ENCODE measurements around the gene TSNAXIP1.

Gene TSNAXIP1

DNA sequence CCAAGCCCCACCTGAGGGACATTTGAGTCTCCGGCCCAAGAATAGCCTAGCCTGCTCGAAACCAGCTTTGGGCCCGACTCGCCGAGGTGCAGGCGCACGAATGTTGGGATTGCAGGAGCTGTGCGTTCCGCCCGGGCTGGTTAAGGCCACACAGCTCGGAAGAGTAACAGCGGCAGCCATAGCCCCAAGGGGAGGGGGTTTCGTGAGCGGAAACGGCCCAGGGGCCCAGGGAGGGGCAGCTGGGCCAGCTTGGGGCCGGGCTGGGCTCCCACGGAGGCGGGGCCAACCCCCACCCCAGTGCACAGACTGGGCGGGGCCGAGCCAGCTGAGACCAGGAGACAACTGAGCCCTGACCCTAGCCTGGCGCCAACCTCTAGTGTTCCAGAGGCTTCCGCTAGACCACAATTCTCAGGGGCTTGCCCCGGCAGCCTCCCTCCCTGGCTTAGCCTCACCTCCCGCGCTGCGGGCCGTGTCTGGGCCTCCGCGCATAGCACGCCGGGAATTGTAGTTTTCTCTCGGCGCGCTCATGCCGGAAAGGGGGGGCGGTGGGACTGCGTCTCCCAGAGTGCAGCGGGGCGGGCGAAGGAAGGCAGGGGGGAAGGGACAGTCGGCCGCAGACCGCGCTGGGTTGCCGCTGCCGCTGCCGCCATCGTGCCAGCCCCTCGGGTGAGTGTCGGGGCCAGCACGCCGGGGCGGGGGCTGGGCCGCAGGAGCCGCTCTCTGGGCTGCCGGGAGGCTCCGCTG lies 39.8 kb downstream of the TSNAXIP1 start, which contains the start of gene NUTF2:
NUTF2 (plus strand) TSS at position 614 of the 744 bp plus-strand sequence. CDS start 18,198 bp downstream, outside the sequence.
- Histone ChIP-seq H3K4me1 (ENCODE audit: control insufficient read depth, insufficient read depth, low read length, unreplicated experiment) (peaks cover 38% of the 10 kb centered on the region), H3K27ac (ENCODE audit: low read depth, low read length) (peak within 1 kb of the TSS; percentile 69), H3K27me3 (ENCODE audit: insufficient read depth, low read length) (no peaks in the 10 kb centered on the region), H2AFZ (ENCODE audit: low read length, unreplicated experiment) (peak within 1 kb of the TSS; percentile 19), H3K79me2 (ENCODE audit: control insufficient read depth, insufficient read depth, low read length, unreplicated experiment) (peaks cover 76% of the 10 kb centered on the region), H3K36me3 (ENCODE audit: insufficient read depth, low read length) (no peaks in the 10 kb centered on the region), H3K4me3 (ENCODE audit: low read depth, low read length) (peak within 1 kb of the TSS; percentile 94)

DNA sequence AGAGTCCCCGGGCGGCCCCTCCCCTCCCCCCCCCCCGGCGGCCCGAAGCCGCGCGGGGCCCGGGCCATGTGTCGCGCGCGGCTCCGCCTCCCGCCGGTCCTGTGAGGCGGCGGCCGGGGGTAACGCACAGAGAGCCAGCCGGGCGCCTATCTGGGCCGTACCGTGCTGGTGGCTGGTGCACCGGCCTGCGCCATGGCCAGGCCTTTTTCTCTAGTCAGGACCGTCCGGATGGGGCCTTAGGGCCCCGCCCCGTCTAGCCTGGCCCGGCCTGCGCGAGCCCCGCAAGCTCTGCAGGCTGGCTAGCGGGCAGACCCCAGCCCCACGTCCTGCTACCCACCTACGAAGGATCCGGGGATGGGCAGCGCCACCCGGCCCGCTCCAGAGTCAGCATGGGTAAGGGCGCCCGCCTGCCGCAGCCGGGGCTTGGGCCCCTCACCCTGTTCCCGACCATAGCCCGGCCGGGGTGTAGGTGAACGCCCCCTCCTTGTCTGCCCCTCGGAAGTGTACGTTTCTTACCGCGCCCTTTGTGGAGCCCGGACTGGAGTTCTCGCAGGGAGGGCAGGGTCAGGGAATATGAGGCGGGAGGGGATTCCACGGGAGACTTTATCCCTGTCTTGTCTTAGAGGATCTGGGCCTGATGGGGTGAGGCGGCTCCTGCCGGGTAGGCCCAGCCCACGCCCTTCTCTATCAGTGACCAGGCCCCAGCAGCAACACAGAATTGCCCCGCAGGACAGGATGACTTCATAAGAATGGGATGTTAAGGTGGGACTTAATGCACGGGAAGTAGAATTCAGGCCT lies 40.6 kb downstream of the TSNAXIP1 start, which contains the start of gene CENPT:
CENPT (minus strand) TSS at position 630 of the 798 bp plus-strand sequence. CDS start 13,834 bp downstream, outside the sequence.
- Histone ChIP-seq H3K4me1 (ENCODE audit: control insufficient read depth, insufficient read depth, low read length, unreplicated experiment) (peaks cover 38% of the 10 kb centered on the region), H3K27me3 (ENCODE audit: insufficient read depth, low read length) (no peaks in the 10 kb centered on the region), H2AFZ (ENCODE audit: low read length, unreplicated experiment) (peak within 1 kb of the TSS; percentile 19), H3K4me3 (ENCODE audit: low read depth, low read length) (peak within 1 kb of the TSS; percentile 94), H3K27ac (ENCODE audit: low read depth, low read length) (peak within 1 kb of the TSS; percentile 69), H3K36me3 (ENCODE audit: insufficient read depth, low read length) (no peaks in the 10 kb centered on the region), H3K79me2 (ENCODE audit: control insufficient read depth, insufficient read depth, low read length, unreplicated experiment) (peaks cover 84% of the 10 kb centered on the region)

DNA sequence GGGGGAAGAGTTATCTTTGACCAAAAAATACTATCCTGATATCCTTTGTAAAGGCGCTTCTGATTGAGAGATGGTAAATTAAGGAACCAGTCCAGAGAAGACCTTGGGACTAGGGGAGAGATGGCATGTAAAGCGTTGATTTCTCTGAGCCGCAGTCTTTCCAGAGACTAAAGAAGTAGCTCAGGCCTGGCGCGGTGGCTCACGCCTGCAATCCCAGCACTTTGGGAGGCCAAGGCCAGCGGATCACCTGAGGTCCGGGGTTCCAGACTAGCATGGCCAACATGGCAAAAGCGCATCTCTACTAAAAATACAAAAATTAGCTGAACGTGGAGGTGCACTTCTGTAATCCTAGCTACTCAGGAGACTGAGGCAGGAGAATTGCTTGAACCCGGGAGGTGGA lies 41.4 kb downstream of the TSNAXIP1 start:
- no peak overlapping the region for H2AFZ ChIP-seq (ENCODE audit: low read length, unreplicated experiment)
- H3K27me3 ChIP-seq (ENCODE audit: insufficient read depth, low read length): no peaks in the 10 kb centered on the region
- peaks cover 38% of the 10 kb centered on the region for H3K4me1 ChIP-seq (ENCODE audit: control insufficient read depth, insufficient read depth, low read length, unreplicated experiment)
- peaks cover 88% of the 10 kb centered on the region for H3K79me2 ChIP-seq (ENCODE audit: control insufficient read depth, insufficient read depth, low read length, unreplicated experiment)
- peak overlapping the region; percentile 94 for H3K4me3 ChIP-seq (ENCODE audit: low read depth, low read length)
- H3K36me3 ChIP-seq (ENCODE audit: insufficient read depth, low read length): no peaks in the 10 kb centered on the region
- H3K27ac ChIP-seq (ENCODE audit: low read depth, low read length): peak overlapping the region; percentile 69

DNA sequence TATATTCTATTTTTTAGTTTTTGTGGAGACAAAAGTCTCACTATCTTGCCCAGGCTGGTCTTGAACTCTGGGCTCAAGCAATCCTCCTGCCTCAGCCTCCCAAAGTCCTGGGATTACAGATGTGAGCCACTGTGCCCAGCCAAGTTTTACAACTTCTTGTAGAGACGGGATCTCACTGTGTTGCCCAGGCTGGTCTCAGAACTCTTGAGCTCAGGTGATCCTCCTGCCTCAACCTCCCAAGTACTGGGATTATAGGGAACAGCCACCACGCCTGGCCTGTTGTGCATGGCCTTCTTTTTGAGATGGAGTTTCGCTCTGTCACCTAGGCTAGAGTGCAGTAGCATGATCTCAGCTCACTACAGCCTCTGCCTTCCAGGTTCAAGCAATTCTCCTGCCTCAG lies 47.0 kb downstream of the TSNAXIP1 start:
- Histone ChIP-seq H3K36me3 (ENCODE audit: insufficient read depth, low read length) (no peaks in the 10 kb centered on the region), H3K4me1 (ENCODE audit: control insufficient read depth, insufficient read depth, low read length, unreplicated experiment) (peaks cover 24% of the 10 kb centered on the region), H2AFZ (ENCODE audit: low read length, unreplicated experiment) (no peak overlapping the region), H3K4me3 (ENCODE audit: low read depth, low read length) (no peak overlapping the region), H3K27me3 (ENCODE audit: insufficient read depth, low read length) (no peaks in the 10 kb centered on the region), H3K27ac (ENCODE audit: low read depth, low read length) (no peak overlapping the region), H3K79me2 (ENCODE audit: control insufficient read depth, insufficient read depth, low read length, unreplicated experiment) (peaks cover 90% of the 10 kb centered on the region)

DNA sequence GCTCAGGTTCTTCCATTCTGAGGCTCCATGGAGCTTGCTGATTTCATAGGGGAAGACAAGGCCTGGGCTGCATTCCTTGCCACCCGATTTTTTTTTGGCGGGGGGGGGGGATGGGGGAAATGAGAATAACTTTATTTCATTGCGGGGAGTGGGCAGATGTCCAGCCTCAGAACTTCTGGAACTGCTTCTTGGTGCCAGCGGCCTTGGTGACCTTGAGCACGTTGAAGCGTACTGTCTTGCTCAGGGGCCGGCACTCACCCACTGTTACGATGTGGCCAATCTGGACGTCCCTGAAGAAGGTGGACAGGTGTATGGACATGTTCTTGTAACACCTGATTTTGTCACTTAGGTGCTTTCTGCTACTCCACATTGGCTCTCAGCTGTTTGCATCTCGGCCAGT lies 49.1 kb downstream of the TSNAXIP1 start:
- Histone ChIP-seq H3K4me1 (ENCODE audit: control insufficient read depth, insufficient read depth, low read length, unreplicated experiment) (peaks cover 26% of the 10 kb centered on the region), H3K36me3 (ENCODE audit: insufficient read depth, low read length) (no peaks in the 10 kb centered on the region), H3K27ac (ENCODE audit: low read depth, low read length) (peak overlapping the region; percentile 99), H2AFZ (ENCODE audit: low read length, unreplicated experiment) (no peak overlapping the region), H3K79me2 (ENCODE audit: control insufficient read depth, insufficient read depth, low read length, unreplicated experiment) (peaks cover 91% of the 10 kb centered on the region), H3K4me3 (ENCODE audit: low read depth, low read length) (no peak overlapping the region), H3K27me3 (ENCODE audit: insufficient read depth, low read length) (no peaks in the 10 kb centered on the region)

DNA sequence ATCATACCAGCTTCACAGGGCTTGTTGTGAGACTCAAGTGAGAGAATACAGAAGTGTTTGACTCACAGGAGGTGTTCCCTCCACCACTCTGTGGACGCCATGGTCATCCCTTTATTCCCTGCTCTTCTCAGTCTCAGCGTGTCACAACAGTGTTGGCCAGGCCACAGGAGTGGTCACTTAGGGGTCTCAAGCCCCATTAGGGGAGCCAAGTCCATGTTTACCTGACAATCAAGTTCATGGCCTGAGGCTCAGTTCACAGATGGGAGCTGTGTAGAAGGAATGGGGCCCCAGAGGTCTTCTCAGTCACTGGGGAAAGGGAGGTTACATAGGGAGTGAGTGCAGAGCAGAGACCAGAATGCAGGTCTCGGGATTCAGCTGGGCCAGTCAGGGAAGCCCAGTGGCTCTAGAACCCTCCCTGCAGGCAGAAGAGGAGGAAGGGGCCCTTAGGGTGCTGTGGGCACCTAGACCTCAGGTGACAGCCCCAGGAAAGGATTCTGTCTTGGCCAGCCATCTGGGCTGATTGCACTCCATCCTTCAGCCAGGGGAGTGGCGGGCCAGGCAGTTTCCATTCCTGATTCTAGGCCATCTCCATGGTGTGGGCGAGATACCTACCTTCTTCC lies 50.3 kb downstream of the TSNAXIP1 start:
- Histone ChIP-seq H3K79me2 (ENCODE audit: control insufficient read depth, insufficient read depth, low read length, unreplicated experiment) (peaks cover 90% of the 10 kb centered on the region), H3K4me1 (ENCODE audit: control insufficient read depth, insufficient read depth, low read length, unreplicated experiment) (peaks cover 39% of the 10 kb centered on the region), H3K27ac (ENCODE audit: low read depth, low read length) (peak overlapping the region; percentile 99), H3K27me3 (ENCODE audit: insufficient read depth, low read length) (no peaks in the 10 kb centered on the region), H3K4me3 (ENCODE audit: low read depth, low read length) (peak overlapping the region; percentile 10; the same call in 1 of the 2 replicates), H2AFZ (ENCODE audit: low read length, unreplicated experiment) (no peak overlapping the region), H3K36me3 (ENCODE audit: insufficient read depth, low read length) (no peaks in the 10 kb centered on the region)

DNA sequence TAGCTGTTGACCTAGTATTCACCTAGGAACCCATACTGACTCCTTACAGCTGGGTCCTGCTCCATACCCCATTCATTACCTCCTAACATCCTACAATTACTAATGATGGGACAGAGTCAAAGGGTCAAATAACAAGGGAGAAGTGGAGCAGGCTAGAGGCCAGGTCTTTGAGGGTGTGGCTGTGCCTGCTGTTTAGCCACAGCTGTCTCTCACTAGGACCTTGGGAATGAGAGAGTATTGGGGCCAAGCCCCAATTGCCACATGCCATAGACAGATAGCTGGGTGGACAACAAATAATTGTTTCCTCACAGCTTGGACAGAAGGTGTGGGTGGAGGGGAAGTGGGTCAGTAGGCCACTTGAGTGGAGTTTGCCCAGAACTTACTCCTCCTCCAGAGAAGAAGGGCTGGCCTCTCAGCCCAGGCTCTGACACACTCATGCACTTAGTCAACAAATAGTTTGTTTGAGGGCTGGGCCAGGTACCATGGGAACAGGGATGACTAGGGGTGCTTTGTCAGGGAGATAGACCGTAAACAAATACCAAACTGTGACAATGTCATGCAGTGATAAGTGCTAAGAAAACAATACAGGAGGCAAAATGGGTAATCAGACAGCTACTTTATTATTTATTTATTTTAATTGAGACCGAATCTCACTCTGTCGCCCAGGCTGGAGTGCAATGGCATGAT lies 51.0 kb downstream of the TSNAXIP1 start:
- Histone ChIP-seq H2AFZ (ENCODE audit: low read length, unreplicated experiment) (no peak overlapping the region), H3K4me3 (ENCODE audit: low read depth, low read length) (peak overlapping the region; percentile 10; the same call in 1 of the 2 replicates), H3K27me3 (ENCODE audit: insufficient read depth, low read length) (no peaks in the 10 kb centered on the region), H3K4me1 (ENCODE audit: control insufficient read depth, insufficient read depth, low read length, unreplicated experiment) (peaks cover 45% of the 10 kb centered on the region), H3K36me3 (ENCODE audit: insufficient read depth, low read length) (no peaks in the 10 kb centered on the region), H3K79me2 (ENCODE audit: control insufficient read depth, insufficient read depth, low read length, unreplicated experiment) (peaks cover 92% of the 10 kb centered on the region), H3K27ac (ENCODE audit: low read depth, low read length) (peak overlapping the region; percentile 99)

DNA sequence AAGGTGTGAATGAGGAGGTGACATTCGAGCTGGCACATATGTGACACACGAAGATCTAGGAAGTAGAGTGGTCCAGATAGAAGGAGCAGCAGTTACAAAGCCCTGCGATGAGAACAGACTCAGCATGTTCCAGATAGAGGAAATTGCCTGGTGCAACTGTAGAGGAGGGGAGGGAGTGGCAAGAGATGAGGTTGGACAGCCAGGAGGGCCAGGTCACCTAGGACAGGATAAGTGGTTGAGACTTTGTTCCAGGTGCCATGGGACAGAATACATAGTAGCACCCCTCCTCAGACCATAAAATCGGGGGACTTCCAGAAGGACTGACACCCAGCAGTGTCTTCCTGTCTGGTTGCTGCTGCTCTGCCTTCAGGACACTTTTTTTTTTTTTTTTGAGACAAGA lies 51.8 kb downstream of the TSNAXIP1 start:
- H3K79me2 ChIP-seq (ENCODE audit: control insufficient read depth, insufficient read depth, low read length, unreplicated experiment): peaks cover 90% of the 10 kb centered on the region
- H3K4me1 ChIP-seq (ENCODE audit: control insufficient read depth, insufficient read depth, low read length, unreplicated experiment): peaks cover 51% of the 10 kb centered on the region
- no peak overlapping the region for H3K4me3 ChIP-seq (ENCODE audit: low read depth, low read length)
- H3K36me3 ChIP-seq (ENCODE audit: insufficient read depth, low read length): no peaks in the 10 kb centered on the region
- no peaks in the 10 kb centered on the region for H3K27me3 ChIP-seq (ENCODE audit: insufficient read depth, low read length)
- no peak overlapping the region for H2AFZ ChIP-seq (ENCODE audit: low read length, unreplicated experiment)
- peak overlapping the region; percentile 99 for H3K27ac ChIP-seq (ENCODE audit: low read depth, low read length)

DNA sequence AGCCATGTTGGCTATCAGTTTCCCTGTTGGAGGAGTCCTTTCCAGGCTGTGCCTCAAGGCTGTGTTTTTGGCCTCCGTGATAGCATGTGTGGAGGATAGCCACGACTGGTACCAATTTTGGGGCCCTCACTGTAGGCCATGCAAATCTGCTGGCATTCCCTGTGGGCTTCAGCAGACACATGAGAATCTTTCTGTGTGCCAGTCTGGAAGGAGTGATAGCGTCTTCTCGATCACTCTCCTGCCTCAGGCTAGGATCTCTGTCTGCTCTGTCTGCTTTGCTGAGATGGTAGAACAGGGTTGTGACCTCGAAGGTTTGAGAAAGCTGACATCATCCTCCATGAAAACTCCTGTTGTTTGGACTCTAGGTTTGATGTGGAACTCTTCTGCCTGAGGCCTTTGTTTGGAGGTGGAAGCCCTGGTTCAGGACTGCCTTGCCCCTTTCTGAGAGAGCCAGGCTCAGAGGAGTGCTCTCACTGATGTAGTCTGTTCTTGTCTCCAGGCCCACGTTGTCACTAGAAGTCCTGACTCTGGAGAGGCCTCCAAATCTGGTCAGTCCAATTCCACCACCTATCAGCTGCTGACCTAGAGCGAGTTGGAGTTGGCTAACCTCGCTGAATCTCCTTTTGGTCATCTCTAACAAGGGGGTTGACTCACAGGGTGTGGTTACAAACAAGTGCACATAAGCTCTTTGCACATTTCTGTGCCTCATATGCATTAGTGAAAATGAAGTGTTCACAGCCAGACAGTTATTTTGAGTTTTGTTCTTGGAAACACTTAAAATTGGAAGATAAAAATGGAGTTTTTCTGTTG lies 54.1 kb downstream of the TSNAXIP1 start:
- Histone ChIP-seq H3K27me3 (ENCODE audit: insufficient read depth, low read length) (no peaks in the 10 kb centered on the region), H3K27ac (ENCODE audit: low read depth, low read length) (peak overlapping the region; percentile 93), H2AFZ (ENCODE audit: low read length, unreplicated experiment) (no peak overlapping the region), H3K79me2 (ENCODE audit: control insufficient read depth, insufficient read depth, low read length, unreplicated experiment) (peaks cover 88% of the 10 kb centered on the region), H3K4me3 (ENCODE audit: low read depth, low read length) (peak overlapping the region; percentile 13; the same call in 1 of the 2 replicates), H3K36me3 (ENCODE audit: insufficient read depth, low read length) (no peaks in the 10 kb centered on the region), H3K4me1 (ENCODE audit: control insufficient read depth, insufficient read depth, low read length, unreplicated experiment) (peaks cover 57% of the 10 kb centered on the region)

All from ACC112 (cell line).